ENCODE measurements around the gene RWDD4. TPM values are rescaled to one million over a fixed set of nuclear protein-coding genes. Genes with fewer than 3 reads are reported as not detected.

RWDD4 gene
- total RNA-seq, 4 donors from 2014 or later: 15.1 to 33.9 (median 26.0) TPM

DNA sequence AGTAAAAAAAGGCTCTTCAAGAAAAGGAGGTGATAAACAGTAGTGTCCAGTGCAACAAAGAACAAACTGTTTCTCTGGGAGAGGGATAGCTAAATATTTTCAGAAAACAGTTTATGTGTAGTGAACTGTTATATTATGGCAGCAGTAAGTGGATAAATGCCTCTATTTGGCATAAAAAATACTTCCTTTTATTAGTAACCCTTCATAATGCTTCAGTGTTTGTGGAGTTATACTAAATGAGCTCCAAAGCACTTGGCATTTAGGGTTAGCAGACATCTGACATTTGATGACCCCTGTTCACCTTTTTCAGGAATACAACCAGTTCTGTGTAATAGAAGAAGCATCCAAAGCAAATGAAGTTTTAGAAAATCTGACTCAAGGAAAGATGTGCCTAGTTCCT is 32.0 kb upstream of the RWDD4 start:
- TF ChIP-seq CTCF (IDR thresholded peaks at IDR 0.05) (no peak), POLR2A (IDR thresholded peaks at IDR 0.05) (no peak)

DNA sequence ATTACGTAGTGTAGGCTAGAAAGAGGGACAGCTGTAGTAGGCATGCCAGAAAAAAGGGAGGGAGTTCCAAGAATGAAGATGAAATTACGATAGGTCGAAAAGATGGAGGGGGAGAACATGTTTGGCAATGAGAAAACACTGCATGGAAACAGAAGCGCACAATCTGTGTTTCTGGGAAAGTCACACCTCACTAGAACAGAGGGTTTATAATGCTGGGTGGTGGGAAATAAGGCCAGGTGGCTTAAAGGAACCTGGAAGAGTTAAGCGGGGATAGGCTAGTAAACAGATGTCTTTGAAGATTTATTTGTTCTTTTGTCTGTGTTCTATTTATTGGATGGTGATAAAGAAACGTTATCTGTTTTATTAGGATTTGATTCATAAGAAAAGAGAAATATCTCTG is 29.2 kb upstream of the RWDD4 start:
- H3K4me1 ChIP-seq: no peaks in the 10 kb centered on the region
- H3K36me3 ChIP-seq: peaks cover 3 to 99% (median 26%) of the 10 kb centered on the region in 3 donors
- H3K27ac ChIP-seq: no peak overlapping the region
- no peak overlapping the region for H3K4me3 ChIP-seq
- WGBS, 2 donors: 64 to 91% methylated on average over 6 of the region's 6 CpGs
- TF ChIP-seq CTCF (IDR thresholded peaks at IDR 0.05) (no peak), POLR2A (IDR thresholded peaks at IDR 0.05) (no peak)
- DNase-seq: no peak
- H3K9me3 ChIP-seq: no peaks in the 10 kb centered on the region
- intact Hi-C loops (cut with DNase I): no loop called here
- no peaks in the 10 kb centered on the region for H3K27me3 ChIP-seq

More for the DNA sequence above, 32.0 kb upstream of the RWDD4 start:
- H3K36me3 ChIP-seq: peaks cover 12 to 99% (median 24%) of the 10 kb centered on the region in 3 donors
- no peaks in the 10 kb centered on the region for H3K27me3 ChIP-seq
- no peaks in the 10 kb centered on the region for H3K9me3 ChIP-seq
- H3K4me1 ChIP-seq: no peaks in the 10 kb centered on the region
- H3K4me3 ChIP-seq: no peak overlapping the region
- no peak overlapping the region for H3K27ac ChIP-seq
- intact Hi-C loops (cut with DNase I): no loop called here
- no peak for DNase-seq

DNA sequence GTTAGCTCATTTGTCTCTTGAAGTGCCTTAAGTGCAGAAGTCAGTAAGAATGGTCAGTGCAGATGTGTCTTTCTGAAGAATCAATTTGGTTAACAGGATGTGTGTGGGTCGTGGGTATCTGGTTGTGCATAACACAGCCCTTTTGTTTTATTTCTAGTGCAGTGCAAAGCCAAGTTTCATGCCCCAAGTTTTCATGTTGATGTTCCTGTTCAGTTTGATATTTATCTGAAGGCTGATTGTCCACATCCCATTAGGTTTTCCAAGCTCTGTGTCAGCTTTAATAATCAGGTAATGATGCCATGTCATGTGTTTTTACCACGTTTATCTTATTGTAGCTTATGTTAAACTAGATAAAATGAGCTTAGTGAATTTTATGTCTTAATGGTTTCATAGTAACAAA is 27.5 kb upstream of the RWDD4 start:
- H3K9me3 ChIP-seq: no peaks in the 10 kb centered on the region
- H3K4me1 ChIP-seq: no peaks in the 10 kb centered on the region
- no peak for DNase-seq
- TF ChIP-seq POLR2A (IDR thresholded peaks at IDR 0.05) (no peak), CTCF (IDR thresholded peaks at IDR 0.05) (no peak)
- H3K27ac ChIP-seq: no peak overlapping the region
- H3K4me3 ChIP-seq: no peak overlapping the region
- H3K27me3 ChIP-seq: no peaks in the 10 kb centered on the region
- peaks cover 3 to 98% (median 24%) of the 10 kb centered on the region in 3 donors for H3K36me3 ChIP-seq
- intact Hi-C loops (cut with DNase I): no loop called here
- 76 to 85% methylated on average over 2 of the region's 2 CpGs for WGBS, 2 donors

DNA sequence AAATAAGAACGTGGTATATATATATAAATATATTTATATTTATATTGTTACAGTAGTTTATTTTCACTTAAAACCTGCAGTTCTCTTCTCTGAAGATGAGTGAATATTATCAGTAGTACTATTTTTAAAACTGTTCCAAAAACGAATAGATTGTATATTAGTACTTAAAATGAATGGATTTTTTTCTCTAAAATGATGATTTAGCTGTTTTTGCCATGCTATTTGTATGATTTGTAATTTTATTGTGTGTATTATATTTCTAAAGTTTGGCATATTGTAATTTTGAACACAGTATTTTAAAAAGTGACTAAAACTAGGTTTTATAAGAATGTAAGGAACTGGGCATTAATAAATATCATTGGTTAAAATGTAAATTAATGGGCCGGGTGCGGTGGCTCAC is 22.1 kb upstream of the RWDD4 start:
- H3K4me3 ChIP-seq: no peak overlapping the region
- H3K27me3 ChIP-seq: no peaks in the 10 kb centered on the region
- WGBS, 2 donors: 87 to 90% methylated on average over 4 of the region's 4 CpGs
- intact Hi-C loops (cut with DNase I): no loop called here
- no peak for TF ChIP-seq CTCF (IDR thresholded peaks at IDR 0.05)
- no peak for TF ChIP-seq POLR2A (IDR thresholded peaks at IDR 0.05)
- no peak overlapping the region for H3K27ac ChIP-seq
- peaks cover 0 to 98% (median 25%) of the 10 kb centered on the region in 3 donors for H3K36me3 ChIP-seq
- H3K4me1 ChIP-seq: no peaks in the 10 kb centered on the region
- DNase-seq: no peak
- H3K9me3 ChIP-seq: no peaks in the 10 kb centered on the region

- H3K9me3 ChIP-seq: no peaks in the 10 kb centered on the region
- intact Hi-C loops (cut with DNase I): no loop called here
- 81 to 95% methylated on average over 4 of the region's 4 CpGs for WGBS, 2 donors
- no peaks in the 10 kb centered on the region for H3K4me1 ChIP-seq
- TF ChIP-seq POLR2A (IDR thresholded peaks at IDR 0.05) (no peak), CTCF (IDR thresholded peaks at IDR 0.05) (no peak)
- no peak overlapping the region for H3K4me3 ChIP-seq
- H3K36me3 ChIP-seq: peaks cover 0 to 98% (median 8%) of the 10 kb centered on the region in 3 donors
- DNase-seq: no peak
- H3K27ac ChIP-seq: no peak overlapping the region
- H3K27me3 ChIP-seq: no peaks in the 10 kb centered on the region
Measured at GRCh38 chr4:183675625-183676024, 16.6 kb upstream of the RWDD4 start.

Measured in esophagus squamous epithelium (tissue), 5 donors.